ENCODE measurements around the gene TRIM41.

Gene TRIM41

GRCh38 chr5:181230551-181230950 is 7.5 kb downstream of the TRIM41 start:
- no peak for TF ChIP-seq CTCF (IDR thresholded peaks at IDR 0.05; ENCODE audit: low read length, missing control alignments)
- DNase-seq (ENCODE audit: low read depth): no peak
- H3K4me3 ChIP-seq (replicated peaks; ENCODE audit: low read depth, low read length): no peak overlapping the region

GRCh38 chr5:181231432-181231831 is 8.4 kb downstream of the TRIM41 start:
- TF ChIP-seq CTCF (IDR thresholded peaks at IDR 0.05; ENCODE audit: low read length, missing control alignments): no peak
- no peak for DNase-seq (ENCODE audit: low read depth)
- no peak overlapping the region for H3K4me3 ChIP-seq (replicated peaks; ENCODE audit: low read depth, low read length)

- TF ChIP-seq CTCF (IDR thresholded peaks at IDR 0.05; ENCODE audit: low read length, missing control alignments): no peak
- no peak overlapping the region for H3K4me3 ChIP-seq (replicated peaks; ENCODE audit: low read depth, low read length)
- no peak for DNase-seq (ENCODE audit: low read depth)
These were observed 9.5 kb downstream of the TRIM41 start for GRCh38 chr5:181232593-181232992.

- H3K4me3 ChIP-seq (replicated peaks; ENCODE audit: low read depth, low read length): no peak overlapping the region
- DNase-seq (ENCODE audit: low read depth): no peak
- TF ChIP-seq CTCF (IDR thresholded peaks at IDR 0.05; ENCODE audit: low read length, missing control alignments): no peak
These were observed 10.2 kb downstream of the TRIM41 start for GRCh38 chr5:181233088-181233800.

GRCh38 chr5:181233801-181234454 is 10.8 kb downstream of the TRIM41 start:
- no peak overlapping the region for H3K4me3 ChIP-seq (replicated peaks; ENCODE audit: low read depth, low read length)
- TF ChIP-seq CTCF (IDR thresholded peaks at IDR 0.05; ENCODE audit: low read length, missing control alignments): no peak

GRCh38 chr5:181234455-181235306 is 11.6 kb downstream of the TRIM41 start:
- TF ChIP-seq CTCF (IDR thresholded peaks at IDR 0.05; ENCODE audit: low read length, missing control alignments): no peak
- DNase-seq (ENCODE audit: low read depth): no peak
- H3K4me3 ChIP-seq (replicated peaks; ENCODE audit: low read depth, low read length): no peak overlapping the region

More at GRCh38 chr5:181233801-181234454, 10.8 kb downstream of the TRIM41 start:
- no peak for DNase-seq (ENCODE audit: low read depth)

All from fibroblast of pulmonary artery (primary cell).